HG03039 (cell line): Measurements from ENCODE around the gene ITSN1.
"Not testable (repeated sequence)": the region's sequence is repeated elsewhere in the genome, so short reads cannot be mapped to it uniquely, and the experiment has no call there.

Experiments
- ATAC-seq: cut with Tn5 transposase; IDR thresholded peaks from one replicate; pipeline ENCODE4 v1.9.1; 2021; ENCODE audit warnings: mild to moderate bottlenecking, moderate library complexity; ENCODE audit not compliant: unreplicated experiment

Gene ITSN1

DNA sequence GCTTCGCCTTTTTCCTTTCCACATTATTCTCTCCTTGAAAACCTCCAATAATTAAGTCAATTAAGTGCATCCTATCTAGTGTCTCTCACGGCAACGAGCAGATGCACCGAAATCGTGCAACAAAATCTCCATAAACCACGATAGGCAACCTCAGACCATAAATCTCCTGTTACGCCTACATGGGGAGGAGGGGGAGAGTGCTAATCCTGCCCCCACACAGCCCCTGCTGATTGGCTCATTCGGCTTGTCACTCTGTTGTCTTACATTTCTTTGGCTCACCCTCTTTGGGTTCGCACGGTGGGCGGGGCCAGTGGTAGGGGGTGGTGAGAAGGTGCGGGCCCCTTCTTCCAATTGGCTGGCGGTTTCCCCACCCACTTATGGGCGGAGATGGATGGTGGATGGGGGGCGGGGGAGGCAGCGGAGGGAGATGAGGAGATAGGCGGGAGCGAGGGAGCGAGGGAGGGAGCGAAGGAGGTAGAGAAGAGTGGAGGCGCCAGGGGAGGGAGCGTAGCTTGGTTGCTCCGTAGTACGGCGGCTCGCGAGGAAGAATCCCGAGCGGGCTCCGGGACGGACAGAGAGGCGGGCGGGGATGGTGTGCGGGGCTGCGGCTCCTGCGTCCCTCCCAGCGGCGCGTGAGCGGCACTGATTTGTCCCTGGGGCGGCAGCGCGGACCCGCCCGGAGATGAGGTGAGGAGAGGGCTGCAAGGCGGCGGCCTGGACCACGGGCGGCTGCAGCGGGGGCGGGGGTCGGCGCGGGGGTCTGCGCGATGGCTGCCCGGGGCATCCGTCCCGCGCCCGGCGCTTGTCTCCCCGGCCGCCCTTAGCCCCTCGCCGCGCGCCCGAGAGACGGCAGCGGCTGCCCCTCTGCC, at the start of gene ITSN1:
Gene ITSN1 (plus strand): TSS at position 475 of the 869 bp plus-strand sequence. CDS start 76,328 bp downstream, outside the sequence.
- peak; percentile 84 for ATAC-seq

DNA sequence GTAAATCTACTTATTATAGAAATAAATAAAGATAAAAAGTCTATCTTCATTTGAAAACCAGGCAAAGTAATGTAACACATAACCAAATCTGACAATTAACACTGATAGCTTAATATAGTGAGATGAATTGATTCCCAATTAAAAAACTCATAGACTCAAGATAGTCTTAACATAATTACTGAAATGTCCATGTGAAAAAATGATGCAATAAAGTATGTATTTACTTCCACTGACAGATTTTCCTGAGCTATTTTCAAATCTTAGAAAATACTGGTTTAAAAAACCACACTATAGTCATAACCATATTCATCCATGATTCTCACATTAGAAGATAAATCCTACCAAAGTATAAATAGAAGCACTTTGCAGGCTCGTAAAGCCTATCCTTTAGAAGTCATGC, 44.2 kb upstream of the ITSN1 start:
- no peak for ATAC-seq

DNA sequence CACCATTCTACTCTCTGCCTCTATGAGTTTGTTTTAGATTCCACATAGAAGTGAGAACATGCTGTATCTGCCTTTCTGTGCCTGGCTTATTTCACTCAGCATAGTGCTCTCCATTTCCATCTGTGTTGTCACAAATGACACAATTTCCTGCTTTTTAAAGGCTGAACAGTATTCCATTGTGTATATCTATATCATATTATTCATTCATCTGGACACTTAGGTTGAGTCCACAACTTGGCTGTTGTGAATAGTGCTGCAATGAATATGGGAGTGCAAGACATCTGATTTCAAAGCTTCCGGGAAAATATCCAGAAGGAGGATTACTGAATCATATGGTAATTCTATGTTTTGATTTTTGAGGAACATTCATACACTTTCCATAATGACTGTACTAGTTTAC, 33.7 kb upstream of the ITSN1 start:
- no peak for ATAC-seq

DNA sequence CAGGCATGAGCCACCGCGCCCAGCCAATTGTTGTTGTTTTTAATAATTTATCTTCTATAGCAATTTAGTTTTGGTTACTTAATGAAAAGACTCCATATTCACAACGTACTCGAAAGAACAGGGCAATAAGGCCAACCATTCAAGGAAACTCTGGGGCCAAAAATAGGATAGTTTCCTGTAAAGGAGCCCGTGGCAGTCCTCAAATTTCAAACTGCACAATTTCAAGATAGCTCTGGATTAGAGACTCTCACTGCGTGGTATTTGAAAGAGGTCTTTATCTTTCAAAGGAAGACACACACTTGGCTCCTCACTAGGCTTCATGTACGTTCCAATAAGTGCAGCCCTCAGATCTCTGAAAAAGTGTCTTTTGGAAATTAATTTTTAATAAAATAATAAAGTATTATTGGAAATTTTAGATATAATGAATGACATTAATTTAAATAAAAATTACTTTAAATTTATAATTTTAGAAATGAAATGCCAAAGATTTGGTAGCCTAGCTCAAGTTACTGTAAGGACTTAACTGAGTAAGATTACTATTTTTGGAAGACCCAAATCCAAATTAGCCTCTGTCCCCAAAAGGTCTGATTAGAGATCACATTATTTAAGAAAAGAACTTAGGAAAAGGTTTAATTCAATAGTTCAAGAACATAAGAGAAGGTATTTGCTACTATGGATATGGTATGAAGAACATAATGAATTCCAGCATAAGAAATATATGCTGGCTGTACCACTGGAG, 31.1 kb upstream of the ITSN1 start:
- ATAC-seq = no peak

DNA sequence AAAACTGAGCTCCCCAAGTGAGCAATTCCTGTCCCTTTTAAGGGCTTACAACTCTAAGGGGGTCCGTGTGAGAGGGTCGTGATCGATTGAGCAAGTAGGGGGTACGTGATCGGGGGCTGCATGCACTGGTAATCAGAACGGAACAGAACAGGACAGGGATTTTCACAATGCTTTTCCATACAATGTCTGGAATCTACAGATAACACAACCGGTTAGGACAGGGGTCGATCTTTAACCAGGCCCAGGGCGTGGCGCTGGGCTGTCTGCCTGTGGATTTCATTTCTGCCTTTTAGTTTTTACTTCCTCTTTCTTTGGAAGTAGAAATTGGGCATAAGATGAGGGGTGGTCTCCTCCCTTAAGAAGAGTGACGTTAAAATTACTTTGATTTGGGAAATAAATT, 24.7 kb upstream of the ITSN1 start:
- not testable (repeated sequence) for ATAC-seq

DNA sequence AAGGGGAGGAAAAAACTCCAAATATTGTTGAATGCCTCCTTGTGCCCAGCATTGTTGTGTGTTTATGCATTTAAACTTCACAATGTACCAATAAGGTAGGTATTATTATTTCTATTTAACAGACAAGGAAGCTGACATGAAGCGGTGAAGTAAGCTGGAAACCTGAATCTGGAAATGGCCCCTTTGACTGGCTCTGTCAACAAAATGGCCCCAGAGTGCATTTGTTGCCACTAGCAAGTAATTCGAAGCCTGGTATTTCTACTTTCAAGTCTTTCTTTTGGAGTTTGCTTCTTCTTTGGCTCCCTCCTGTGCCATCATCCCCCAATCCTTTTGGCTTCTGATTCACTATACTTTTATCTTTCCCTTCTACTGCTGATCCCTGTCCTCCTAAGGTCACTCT, 23.9 kb upstream of the ITSN1 start:
- no peak for ATAC-seq

DNA sequence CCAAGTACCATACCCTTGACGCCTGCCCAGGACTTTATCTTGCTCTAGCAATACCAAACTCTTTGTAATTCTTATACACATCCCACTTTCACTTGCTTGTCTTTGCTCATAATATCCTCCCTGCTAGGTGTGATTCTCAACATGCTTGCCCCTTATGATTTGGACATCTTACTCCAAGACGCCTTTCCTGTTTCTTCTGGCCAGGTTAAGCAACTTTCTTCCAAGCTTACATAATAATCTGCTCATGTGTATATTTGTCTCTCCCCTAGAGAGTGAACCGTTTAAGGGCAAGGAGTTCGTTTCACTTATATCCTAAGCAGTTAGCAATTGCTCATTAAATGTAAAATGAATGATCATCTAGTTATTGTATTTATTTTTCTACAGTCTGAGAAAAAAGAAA, 22.6 kb upstream of the ITSN1 start:
- ATAC-seq = no peak

DNA sequence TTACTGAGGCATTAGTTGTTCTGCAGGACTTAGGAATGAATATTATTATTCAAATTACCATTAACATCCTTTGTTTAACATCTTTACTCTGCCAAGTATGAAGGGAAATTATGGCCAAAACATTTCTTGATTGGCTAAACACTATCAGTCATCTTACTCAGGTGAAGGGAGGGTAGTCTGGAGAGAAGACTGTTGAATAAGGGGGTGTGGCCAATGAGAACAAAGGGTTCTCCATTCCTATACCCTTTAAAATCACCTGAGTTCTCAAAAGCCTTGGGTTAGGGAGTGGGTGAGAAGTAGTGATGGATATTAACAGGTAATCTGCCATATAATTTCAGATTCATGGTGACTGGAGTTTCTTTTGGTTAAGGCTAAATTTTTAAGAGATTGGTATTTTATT, 20.0 kb upstream of the ITSN1 start:
- no peak for ATAC-seq

DNA sequence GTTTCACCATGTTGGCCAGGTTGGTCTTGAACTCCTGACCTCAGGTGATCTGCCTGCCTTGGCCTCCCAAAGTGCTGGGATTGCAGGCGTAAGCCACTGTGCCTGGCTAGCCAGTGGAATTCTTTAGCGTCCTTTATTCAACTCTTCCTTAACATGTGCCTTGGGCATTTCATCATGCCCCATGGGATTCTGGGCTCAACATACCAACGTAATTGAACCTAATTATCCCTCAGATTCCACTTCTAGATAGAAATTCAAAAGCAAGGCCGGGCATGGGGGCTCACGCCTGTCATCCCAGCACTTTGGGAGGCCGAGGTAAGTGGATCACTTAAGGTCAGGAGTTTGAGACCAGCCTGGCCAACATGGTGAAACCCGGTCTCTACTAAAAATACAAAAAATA, 16.1 kb upstream of the ITSN1 start:
- not testable (repeated sequence) for ATAC-seq

DNA sequence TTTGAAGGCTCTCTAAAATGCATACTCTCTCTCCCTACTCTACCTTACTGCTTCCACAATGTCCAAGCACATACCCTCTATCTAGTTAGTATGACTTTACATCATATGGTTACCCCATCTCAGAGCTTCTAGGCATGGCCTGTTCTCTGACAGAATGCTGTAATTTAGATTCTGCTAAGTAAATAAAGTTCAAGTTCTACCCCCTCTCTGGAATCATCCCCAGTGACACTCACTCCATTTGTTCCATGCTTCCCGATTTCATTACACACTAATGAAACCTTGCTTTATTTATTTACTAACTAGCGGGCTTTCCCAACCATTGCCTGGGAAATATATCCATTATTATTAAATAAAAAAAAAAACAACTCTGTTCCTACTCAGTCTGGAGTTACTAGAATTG, 8.0 kb upstream of the ITSN1 start:
- ATAC-seq = no peak

DNA sequence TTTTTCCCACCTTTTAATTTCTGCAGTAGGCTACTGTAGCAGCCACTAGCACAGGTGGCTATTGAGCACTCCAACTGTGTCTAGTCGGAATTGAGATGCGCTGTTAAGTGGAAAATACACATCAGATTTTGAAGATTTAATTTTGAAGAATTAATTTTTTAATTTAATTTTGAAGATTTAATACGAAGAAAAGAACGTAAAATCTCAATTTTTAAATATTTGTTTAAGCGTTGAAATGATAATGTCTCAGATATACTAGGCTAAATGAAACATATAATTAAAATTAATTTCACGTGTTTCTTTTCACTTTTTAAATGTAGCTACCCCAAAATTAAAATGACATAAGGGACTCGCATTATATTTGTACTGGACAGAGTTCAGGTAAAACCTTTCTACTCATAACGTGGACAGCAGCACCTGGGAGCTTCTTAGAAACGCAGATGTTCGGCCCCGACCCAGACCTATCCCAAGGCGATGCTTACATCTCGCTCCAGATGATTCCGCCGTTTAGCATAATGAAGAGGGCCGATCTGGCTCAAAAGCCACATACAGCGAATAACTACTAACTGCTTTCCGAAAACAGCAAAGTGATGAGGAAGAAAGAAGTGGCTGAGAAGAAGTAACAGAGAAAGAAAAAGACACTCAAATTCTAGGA, 1.5 kb upstream of the ITSN1 start:
- no peak for ATAC-seq

DNA sequence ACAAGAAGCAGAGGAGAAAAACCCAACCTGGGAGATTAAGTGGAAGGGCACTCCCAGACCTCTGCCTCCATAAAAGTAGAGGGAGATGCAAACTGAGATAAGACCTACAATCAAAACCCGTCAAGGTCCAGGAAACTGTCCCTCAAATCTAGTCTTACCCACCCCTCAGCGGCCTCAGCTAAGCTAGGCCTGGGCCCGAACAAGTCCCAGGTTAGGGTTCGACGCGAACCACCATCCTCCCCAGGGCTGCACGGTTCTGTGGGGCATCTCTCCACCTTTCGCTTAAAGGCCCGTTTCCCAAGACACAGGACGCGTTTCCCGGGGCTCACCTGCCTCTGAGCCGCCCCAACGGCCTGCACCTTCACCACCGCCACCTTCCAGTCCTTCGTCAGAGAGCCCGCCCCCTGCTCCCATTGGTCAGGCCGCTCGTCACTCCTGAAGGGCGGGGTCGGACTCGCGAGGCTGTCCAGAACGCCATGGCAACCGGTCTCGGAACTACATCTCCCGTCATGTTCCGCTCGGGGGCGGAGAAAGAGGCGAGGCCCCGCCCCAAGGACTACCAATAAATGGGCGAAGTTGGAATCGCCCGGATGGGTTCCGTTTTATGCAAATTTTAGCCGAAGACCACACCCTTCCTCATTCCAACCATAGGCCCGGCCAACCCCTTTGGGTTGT, 812 bp upstream of the ITSN1 start, which contains the start of gene CRYZL1:
Gene CRYZL1 (minus strand): TSS at position 390 of the 675 bp plus-strand sequence. CDS start 10,190 bp downstream, outside the sequence.
- ATAC-seq = peak; percentile 87

DNA sequence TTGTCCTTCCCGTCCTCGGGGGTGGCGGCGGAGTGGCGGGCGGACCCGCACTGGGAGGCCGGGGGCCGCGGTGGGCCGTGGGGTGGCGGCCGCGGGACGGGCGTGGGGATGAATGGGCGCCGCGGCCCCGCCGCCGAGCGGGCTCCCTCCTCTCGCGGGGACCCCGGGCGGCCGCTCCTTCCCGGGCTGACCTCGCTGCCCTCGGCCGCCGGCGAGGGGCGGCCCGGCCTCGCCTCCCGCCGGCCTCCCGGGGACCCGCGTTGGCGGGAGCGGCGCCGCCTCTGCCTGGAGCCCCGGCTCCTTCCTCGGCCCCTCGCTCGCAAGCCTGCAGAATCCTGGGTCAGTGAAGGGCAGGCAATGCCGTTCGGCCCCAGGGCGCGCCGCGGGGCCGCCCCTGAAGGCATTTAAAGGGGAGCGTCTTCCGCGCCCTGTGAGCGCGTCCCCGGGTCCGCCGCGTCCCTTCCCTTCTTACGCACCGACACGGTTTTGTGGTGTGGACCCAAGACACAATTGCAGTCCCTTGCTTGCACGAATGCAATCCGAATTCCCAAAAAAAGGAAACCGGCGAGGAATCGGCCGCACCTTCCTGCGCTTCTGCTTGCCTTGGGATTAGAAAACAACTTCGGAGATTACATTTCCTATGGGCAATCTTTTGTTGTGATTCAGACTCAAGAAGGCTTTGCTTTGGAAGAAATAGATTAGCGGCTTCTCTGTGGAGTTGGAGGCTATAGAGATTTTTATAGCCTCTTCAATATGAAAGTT, 776 bp downstream of the ITSN1 start:
- no peak for ATAC-seq

DNA sequence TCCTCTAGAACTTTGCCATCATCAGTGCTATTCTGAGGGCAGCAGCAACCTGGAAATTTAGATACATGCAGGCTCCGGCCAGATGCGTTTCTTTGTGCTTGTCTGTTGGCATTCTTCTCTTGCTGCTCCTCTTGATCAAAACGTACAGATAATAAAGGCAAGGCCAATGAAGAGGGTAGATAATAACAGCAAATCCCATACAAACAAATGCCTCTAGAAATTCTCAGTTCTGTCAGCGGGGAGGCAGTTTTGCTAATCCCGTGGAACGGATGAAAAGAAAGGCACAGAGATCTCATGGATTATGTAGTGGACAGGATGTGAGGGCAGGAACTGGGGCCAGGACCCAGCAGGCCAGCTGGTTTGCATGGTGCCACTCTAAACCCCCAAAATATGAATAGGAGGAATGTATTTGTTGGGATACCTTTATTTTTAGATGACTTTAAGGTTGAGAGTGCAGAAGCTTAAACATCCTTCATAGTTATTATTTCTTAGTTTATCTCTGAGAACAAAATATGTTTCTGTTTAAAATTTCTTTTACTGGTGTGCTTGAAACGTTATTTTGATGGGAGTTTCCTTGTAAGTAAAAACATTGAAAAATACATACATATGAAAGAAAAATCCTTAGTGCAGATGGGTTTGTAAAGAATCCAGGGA, 1.5 kb downstream of the ITSN1 start:
- no peak for ATAC-seq

DNA sequence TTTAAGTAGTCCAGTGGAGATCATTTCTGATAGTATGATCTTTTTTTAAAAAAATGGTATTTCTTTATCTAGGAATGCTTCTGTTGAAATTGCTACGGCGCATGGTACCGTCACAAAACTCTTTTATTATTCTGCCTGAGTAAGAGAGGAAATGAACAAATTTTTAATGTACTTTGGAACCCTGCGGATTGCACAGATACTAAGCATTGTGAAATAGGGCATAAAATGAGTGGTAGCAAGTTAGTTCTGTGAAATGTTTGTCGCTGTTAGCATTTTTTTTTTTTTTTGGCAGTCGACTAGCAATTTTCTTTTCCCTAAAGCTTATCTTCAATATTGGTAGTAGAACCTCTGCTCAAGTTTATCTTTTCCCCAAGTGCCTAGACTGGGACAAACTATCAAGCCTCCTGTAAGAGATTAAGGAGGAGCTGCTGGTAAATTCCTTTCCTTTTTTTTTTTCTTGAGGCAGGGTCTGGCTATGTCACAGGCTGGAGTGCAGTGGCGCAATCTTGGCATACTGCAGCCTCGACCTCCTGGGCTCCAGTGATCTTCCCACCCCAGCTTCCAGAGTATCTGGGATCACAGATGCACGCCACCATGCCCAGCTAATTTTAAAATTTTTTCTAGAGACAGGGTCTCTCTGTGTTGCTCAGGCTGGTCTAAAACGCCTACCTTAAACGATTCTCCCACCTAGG, 2.2 kb downstream of the ITSN1 start:
- no peak for ATAC-seq

DNA sequence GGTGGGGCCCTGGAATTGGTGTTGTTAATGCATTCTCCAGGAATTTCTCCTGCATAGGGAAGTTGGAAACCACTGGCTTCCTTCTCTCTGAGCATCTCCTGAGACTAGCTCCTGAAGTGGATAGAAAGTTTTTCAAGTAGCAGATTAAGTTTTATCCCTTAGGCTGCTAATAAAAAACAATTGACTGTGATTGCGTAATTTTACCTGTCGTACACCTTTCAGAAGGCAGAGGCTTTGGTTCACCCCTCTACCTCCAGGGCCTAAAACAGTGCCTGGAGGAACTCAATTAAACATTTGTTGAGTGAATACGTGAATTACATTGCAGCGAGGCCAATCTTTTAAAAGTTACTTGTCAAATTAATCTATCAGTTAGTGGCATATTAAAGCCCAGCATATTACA, 3.4 kb downstream of the ITSN1 start:
- no peak for ATAC-seq

DNA sequence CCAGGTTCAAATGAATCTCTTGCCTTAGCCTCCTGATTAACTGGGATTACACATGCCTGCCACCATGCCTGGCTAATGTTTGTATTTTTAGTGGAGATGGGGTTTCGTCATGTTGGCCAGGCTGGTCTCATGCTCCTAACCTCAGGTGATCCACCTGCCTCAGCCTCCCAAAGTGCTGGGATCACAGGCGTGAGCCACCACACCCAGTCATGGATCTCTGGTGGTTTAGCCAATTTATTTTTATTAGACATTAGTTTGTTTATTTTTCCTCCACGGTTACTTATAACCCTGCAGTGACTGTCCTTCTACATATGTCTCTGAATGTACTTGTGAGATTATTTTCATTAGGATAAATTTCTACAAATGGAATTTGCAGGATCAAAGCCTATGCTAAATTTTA, 5.3 kb downstream of the ITSN1 start:
- ATAC-seq = no peak

DNA sequence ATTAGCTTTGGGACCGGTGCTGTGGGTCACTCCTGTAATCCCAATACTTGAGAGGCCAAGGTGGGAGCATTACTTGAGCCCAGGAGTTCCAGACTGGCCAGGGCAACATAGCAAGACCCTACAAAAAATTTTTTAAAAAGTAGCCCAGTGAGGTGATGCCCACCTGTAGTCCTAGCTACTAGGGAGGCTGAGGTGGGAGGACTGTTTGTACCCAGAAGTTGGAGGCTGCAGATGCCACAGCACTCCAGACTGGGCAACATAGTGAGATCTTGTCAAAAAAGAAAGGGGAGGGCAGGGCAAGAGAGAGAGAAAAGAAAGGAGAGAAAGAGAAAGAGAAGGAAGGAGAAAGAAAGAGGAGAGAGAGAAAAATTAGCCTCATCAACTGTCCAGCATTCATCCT, 6.3 kb downstream of the ITSN1 start:
- ATAC-seq = no peak

DNA sequence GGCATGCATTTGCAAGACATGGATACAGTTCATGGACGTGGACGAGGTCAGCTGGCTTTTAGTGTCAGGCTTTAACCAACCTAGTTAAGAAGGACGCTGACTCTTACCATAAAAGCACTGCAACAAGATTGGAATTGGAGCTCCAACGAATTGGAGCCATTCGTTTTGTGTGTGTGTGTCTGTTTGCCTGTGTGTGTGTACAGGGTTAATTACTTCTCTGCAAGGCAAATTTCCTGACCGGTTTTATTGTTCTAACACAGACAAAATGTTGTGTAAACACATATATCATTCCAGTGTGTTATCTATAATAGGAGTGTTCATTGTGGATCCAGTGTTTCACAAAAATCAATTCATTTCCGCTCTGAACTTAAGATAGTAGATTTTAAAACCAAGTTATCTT, 7.9 kb downstream of the ITSN1 start:
- ATAC-seq = no peak
